AG04449 (cell line): ENCODE data around the gene PPOX.

ENCODE experiments used
- CTCF ChIA-PET: fragments of 350-600 bp; formaldehyde crosslinking; extraction: SDS; loops from one replicate; lab custom pipeline; 2021; ENCODE audit warnings: antibody characterized with exemption; lab: Yijun Ruan, JAX
- POLR2A ChIA-PET: fragments of 400-600, 350-600 bp; formaldehyde crosslinking; extraction: SDS; loops from one replicate; lab custom pipeline; 2020; ENCODE audit warnings: antibody characterized with exemption, inconsistent platforms; lab: Yijun Ruan, JAX
- DNase-seq: peaks from one replicate; pipeline ENCODE4 v3.0.0-alpha.2; 2010; ENCODE audit warnings: low read depth, low spot score
- H3K4me3 ChIP-seq: 2 replicates; pipeline ENCODE4 v1.5.1; 2011; ENCODE audit warnings: low read depth, mild to moderate bottlenecking, control low read depth, low read length
- CTCF ChIP-seq: IDR thresholded peaks from one replicate; pipeline ENCODE4 v1.5.1; 2011; ENCODE audit warnings: mild to moderate bottlenecking, moderate library complexity, low read length, control low read depth, inconsistent platforms; ENCODE audit not compliant: insufficient read depth; ENCODE audit errors: missing control alignments

PPOX gene

DNA sequence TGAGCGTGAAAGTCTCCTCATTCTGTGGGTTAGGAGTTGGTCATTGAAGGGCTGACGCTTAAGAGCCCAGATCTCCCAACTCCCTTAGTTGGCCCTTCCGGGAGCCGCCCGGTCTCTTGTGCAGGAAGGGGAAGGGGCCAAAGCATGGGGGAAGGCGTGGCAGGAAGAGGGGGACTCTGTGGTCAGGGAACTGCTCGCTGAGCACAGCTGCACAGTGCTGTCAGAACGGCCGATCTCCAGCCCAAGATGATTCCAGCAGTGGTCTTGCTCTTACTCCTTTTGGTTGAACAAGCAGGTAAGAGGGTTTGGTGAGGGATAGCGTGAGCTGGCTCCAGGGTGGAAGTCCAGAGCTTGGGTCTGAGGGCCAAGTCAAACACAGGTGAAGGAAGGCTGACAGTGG, 48.9 kb downstream of the PPOX start, which contains the start of gene FCER1G:
Gene FCER1G, plus strand, starts transcription at position 220 of the 400 bp plus-strand sequence. Its CDS starts 27 bp downstream, at position 247.
- CTCF ChIA-PET = interaction anchor here (1.0 to 23.5 kb wide), 3 partner anchors 12 to 167 kb away, joined by 3 to 758 read pairs (median 97); partner anchors contain the start of genes ADAMTS4, NDUFS2 and TOMM40L
- DNase-seq = no peak
- H3K4me3 ChIP-seq = no peak within 1 kb of the TSS
- no peak for TF ChIP-seq CTCF
- POLR2A ChIA-PET = interaction anchor here (1.1 kb wide), 1 partner anchor 16 kb away, joined by 3 read pairs; the partner anchor contains the start of gene ADAMTS4

GRCh38 chr1:161216945-161217712, 50.9 kb downstream of the PPOX start:
- H3K4me3 ChIP-seq = no peak overlapping the region
- TF ChIP-seq CTCF = no peak
- ChIA-PET POLR2A (interaction anchor here (0.6 to 2.3 kb wide), 4 partner anchors 8 to 41 kb away, joined by 3 to 13 read pairs (median 4); partner anchors contain the start of genes NDUFS2 and TOMM40L), CTCF (interaction anchor here (1.2 to 23.5 kb wide), 4 partner anchors 10 to 165 kb away, joined by 3 to 758 read pairs (median 53); partner anchors contain the start of genes ADAMTS4, NDUFS2 and TOMM40L)
- no peak for DNase-seq

GRCh38 chr1:161217831-161218230, 51.6 kb downstream of the PPOX start:
- CTCF ChIA-PET = interaction anchor here (1.2 to 23.5 kb wide), 4 partner anchors 9 to 165 kb away, joined by 3 to 758 read pairs (median 53); partner anchors contain the start of genes ADAMTS4, NDUFS2 and TOMM40L

DNA sequence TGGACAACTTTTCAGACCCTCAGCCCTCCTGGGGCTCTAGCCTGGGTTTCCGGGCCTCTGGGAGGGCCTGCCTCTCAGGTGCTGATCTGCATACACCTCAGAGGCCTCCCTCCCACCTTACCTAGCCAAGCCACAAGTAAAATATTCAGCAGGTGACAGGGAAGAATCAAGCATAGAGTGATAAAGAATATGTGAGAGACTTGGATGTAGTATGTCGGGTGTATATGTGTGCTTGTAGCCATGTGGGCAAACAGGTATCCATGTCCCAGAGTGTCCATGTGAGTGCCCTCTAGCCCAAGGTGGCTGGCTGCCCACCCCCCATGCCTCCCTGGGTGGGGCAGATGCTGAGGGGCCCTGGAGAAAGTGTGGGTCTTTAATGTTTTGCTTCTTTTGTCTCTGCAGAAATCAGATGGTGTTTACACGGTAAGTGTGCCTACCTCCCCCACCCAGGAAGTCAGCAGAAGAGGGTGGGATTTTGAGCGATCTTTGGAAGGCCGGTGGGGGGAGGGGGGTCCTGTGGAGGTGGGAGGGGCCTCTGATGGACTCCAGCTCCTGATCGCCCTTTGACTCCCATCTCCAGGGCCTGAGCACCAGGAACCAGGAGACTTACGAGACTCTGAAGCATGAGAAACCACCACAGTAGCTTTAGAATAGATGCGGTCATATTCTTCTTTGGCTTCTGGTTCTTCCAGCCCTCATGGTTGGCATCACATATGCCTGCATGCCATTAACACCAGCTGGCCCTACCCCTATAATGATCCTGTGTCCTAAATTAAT, 52.3 kb downstream of the PPOX start:
- CTCF ChIA-PET = interaction anchor here (1.1 to 23.5 kb wide), 6 partner anchors 9 to 163 kb away, joined by 3 to 758 read pairs (median 50); partner anchors contain the start of genes ADAMTS4, CFAP126, NDUFS2 and TOMM40L
- no peak for DNase-seq
- no peak for TF ChIP-seq CTCF
- POLR2A ChIA-PET = interaction anchor here (0.8 kb wide), 1 partner anchor 20 kb away, joined by 3 read pairs; no protein-coding TSS in a partner anchor
- H3K4me3 ChIP-seq = no peak overlapping the region

More at GRCh38 chr1:161217831-161218230, 51.6 kb downstream of the PPOX start:
- TF ChIP-seq CTCF = no peak
- POLR2A ChIA-PET = interaction anchor here (0.8 to 2.3 kb wide), 3 partner anchors 15 to 21 kb away, joined by 3 to 13 read pairs (median 4); partner anchors contain the start of gene NDUFS2
- no peak for DNase-seq
- H3K4me3 ChIP-seq = no peak overlapping the region

DNA sequence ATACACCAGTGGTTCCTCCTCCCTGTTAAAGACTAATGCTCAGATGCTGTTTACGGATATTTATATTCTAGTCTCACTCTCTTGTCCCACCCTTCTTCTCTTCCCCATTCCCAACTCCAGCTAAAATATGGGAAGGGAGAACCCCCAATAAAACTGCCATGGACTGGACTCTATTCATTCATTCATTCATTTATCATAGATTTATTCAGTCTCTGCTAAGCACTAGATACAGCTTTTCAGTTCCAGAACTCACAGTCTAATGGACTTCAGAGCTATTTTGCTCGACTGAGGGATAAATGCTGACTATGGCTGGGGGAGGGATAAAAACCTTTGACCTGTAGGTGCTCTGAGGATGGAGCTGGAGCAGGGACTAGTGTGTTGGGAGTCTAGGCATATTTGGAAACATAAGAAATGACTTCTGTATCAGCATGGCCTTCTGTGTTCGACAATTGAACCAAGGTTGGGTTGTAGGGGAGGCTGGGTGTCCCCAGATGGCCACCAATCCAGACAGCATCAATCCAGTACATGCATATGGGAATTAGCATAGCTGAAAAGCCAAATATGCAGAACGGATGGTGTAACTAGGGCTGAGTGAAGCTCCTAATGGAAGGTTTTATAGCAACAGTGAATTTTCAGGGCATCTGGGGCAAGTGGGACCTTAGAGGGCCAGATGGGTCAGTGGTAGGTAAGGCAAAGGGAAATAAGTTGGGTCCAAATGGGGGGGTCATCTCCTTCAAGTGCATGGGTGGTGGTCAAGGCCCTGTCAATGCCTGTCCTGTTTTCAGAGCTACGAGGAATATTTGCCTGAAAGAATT, 53.1 kb downstream of the PPOX start:
- TF ChIP-seq CTCF = no peak
- no peak for DNase-seq
- H3K4me3 ChIP-seq = no peak overlapping the region
- POLR2A ChIA-PET = no interaction called here
- CTCF ChIA-PET = interaction anchor here (0.7 to 23.5 kb wide), 8 partner anchors 8 to 163 kb away, joined by 3 to 758 read pairs (median 4); partner anchors contain the start of genes ADAMTS4, CFAP126, NDUFS2 and NR1I3
